ENCODE measurements around the gene SH2D6. TPM values are rescaled to one million over a fixed set of nuclear protein-coding genes. Genes with fewer than 3 reads are reported as not detected.

The SH2D6 gene
- total and polyA plus RNA-seq, 2 of the 8 experiments (the other 6 are each of a cell fraction or from before 2014, with no cell fraction given) = 0.42 TPM; not detected in 1

DNA sequence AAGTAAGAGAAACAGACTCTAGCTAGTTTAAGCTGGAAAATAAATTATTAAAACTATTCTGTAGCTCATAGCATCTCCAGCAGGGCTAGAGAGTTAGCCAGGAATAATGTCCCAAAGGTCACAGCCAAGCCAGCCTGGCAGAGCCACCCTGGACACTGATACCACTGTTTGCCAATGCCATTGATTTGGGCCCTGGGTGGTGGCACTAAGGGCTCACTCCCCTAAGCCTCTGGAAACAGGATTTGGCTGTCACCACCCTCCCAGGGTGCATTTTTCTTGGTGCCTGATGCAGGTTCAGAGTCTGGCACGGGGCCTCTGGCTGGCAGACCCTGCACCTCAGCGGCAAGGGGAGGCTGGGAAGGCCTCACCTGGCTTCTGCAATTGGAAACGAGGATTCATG lies 7.1 kb downstream of the SH2D6 start:
- no peak overlapping the region for H3K9ac ChIP-seq (replicated peaks in 1 of 4; ENCODE audit: extremely low read depth in 1 of 4, low read depth in 3 of 4, low read length in 3 of 4)
- TF ChIP-seq CBX8 (IDR thresholded peaks at IDR 0.05; ENCODE audit: borderline replicate concordance, low read depth, low read length) (no peak), TAF1 (IDR thresholded peaks at IDR 0.05; ENCODE audit: low read depth, low read length) (no peak), JUN (IDR thresholded peaks at IDR 0.05; ENCODE audit: low read depth, low read length) (no peak), KDM4A (IDR thresholded peaks at IDR 0.05; ENCODE audit: low read depth, low read length, severe bottlenecking) (no peak), SRF (IDR thresholded peaks at IDR 0.05; ENCODE audit: low read depth, low read length) (no peak), JUND (IDR thresholded peaks at IDR 0.05; ENCODE audit: low read length) (no peak), NRF1 (IDR thresholded peaks at IDR 0.05; ENCODE audit: low read depth, low read length) (no peak), CHD2 (IDR thresholded peaks at IDR 0.05; ENCODE audit: low read length) (no peak), CHD1 (IDR thresholded peaks at IDR 0.05; ENCODE audit: low read depth, low read length) (no peak), SP2 (IDR thresholded peaks at IDR 0.05; ENCODE audit: low read length) (no peak), KDM1A (IDR thresholded peaks at IDR 0.05; ENCODE audit: borderline replicate concordance, low read length) (no peak), PHF8 (conservative IDR thresholded peaks at IDR 0.05; ENCODE audit: low read depth, low read length) (no peak)
- TF ChIP-seq, protein P1, sequence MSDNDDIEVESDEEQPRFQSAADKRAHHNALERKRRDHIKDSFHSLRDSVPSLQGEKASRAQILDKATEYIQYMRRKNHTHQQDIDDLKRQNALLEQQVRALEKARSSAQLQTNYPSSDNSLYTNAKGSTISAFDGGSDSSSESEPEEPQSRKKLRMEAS (IDR thresholded peaks at IDR 0.05) = no peak
- H3K9me3 ChIP-seq (ENCODE audit: insufficient read depth in 2 of 2, low read depth in 1 of 2, low read length in 1 of 2) = no peaks in the 10 kb centered on the region
- no peak overlapping the region for H2BK12ac ChIP-seq (ENCODE audit: low read depth, low read length)
- FAIRE-seq = no peak
- no peak overlapping the region for H2AFZ ChIP-seq (ENCODE audit: low read length)
- peaks cover 0 to 27% (median 15%) of the 10 kb centered on the region in 4 experiments; a peak in 6 of 7 replicates for H3K4me1 ChIP-seq (replicated peaks in 1 of 4; ENCODE audit: control insufficient read depth in 3 of 4, insufficient read depth in 4 of 4, low read length in 3 of 4)
- H3K23me2 ChIP-seq (ENCODE audit: low read depth, low read length) = no peaks in the 10 kb centered on the region
- H3K14ac ChIP-seq (ENCODE audit: insufficient read length) = no peak overlapping the region
- H4K8ac ChIP-seq (ENCODE audit: extremely low read depth, insufficient read depth, low read length) = no peak overlapping the region
- H3K36me3 ChIP-seq (ENCODE audit: control insufficient read depth in 2 of 4, insufficient read depth in 4 of 4, low read length in 3 of 4) = no peaks in the 10 kb centered on the region
- peaks cover 0 to 6% (median 2%) of the 10 kb centered on the region in 4 experiments; a peak in 3 of 7 replicates for H3K27me3 ChIP-seq (replicated peaks in 1 of 4; ENCODE audit: control insufficient read depth in 3 of 4, extremely low read depth in 1 of 4, insufficient read depth in 3 of 4, low read length in 3 of 4)
- no peak overlapping the region for H3K56ac ChIP-seq (replicated peaks; ENCODE audit: insufficient read length, low read depth, low read length)
- CTCF ChIA-PET (ENCODE audit: partially characterized antibody) = interaction anchor here (15.1 kb wide), 1 partner anchor 127 kb away, joined by 259 read pairs; no protein-coding TSS in a partner anchor
- H2BK5ac ChIP-seq (ENCODE audit: low read depth, low read length) = no peak overlapping the region
- H2AK5ac ChIP-seq (ENCODE audit: low read depth, low read length) = no peak overlapping the region
- H4K91ac ChIP-seq (replicated peaks; ENCODE audit: insufficient read length, low read length) = no peak overlapping the region
- no peaks in the 10 kb centered on the region for H3K79me2 ChIP-seq (ENCODE audit: control insufficient read depth in 1 of 2, insufficient read depth in 2 of 2, low read length in 2 of 2)
- no peak overlapping the region for H2BK20ac ChIP-seq (ENCODE audit: low read length)
- no peak overlapping the region for H3K4ac ChIP-seq (replicated peaks; ENCODE audit: insufficient read length, low read depth, low read length)
- no peaks in the 10 kb centered on the region for H3K79me1 ChIP-seq (ENCODE audit: low read depth, low read length)
- no peak overlapping the region for H3K4me2 ChIP-seq (ENCODE audit: insufficient read depth in 1 of 2, low read depth in 2 of 2, low read length in 2 of 2)
- H2BK15ac ChIP-seq (ENCODE audit: low read length) = no peak overlapping the region
- POLR2A ChIA-PET (ENCODE audit: partially characterized antibody) = interaction anchor here (55.3 kb wide), 1 partner anchor 121 kb away, joined by 1889 read pairs; the partner anchor contains the start of genes GGCX and MAT2A
- H3K23ac ChIP-seq (ENCODE audit: insufficient read length) = no peak overlapping the region
- H2BK120ac ChIP-seq (replicated peaks; ENCODE audit: low read depth, low read length) = no peak overlapping the region
- no peaks in the 10 kb centered on the region for H4K20me1 ChIP-seq (replicated peaks in 1 of 2; ENCODE audit: control insufficient read depth in 1 of 2, insufficient read depth in 2 of 2, low read length in 2 of 2)
- no peak overlapping the region for H3K4me3 ChIP-seq (ENCODE audit: extremely low read depth in 1 of 4, insufficient read depth in 2 of 4, low read depth in 3 of 4, low read length in 4 of 4)
- H3K27ac ChIP-seq (ENCODE audit: low read depth, low read length) = no peak overlapping the region
- DNase-seq (ENCODE audit: low read depth in 1 of 2, low spot score in 2 of 2) = no peak
- H4K5ac ChIP-seq (ENCODE audit: insufficient read length, low read depth, low read length) = no peak overlapping the region
- WGBS, 2 experiments (ENCODE audit: extremely low coverage in 1 of 2, insufficient coverage in 1 of 2, insufficient read length in 1 of 2, insufficient replicate concordance in 2 of 2, low coverage in 1 of 2, low lambda C conversion rate in 2 of 2, missing lambda C conversion rate in 1 of 2) = 90% methylated on average over 3 of the region's 3 CpGs; no CpG with 5 or more reads in 1 of the 2 experiments
- no peak overlapping the region for H3K18ac ChIP-seq (ENCODE audit: extremely low read depth, low read length)

Data from H1 (cell line).